GM19035 (cell line): ENCODE data around the gene MRRF.

Source experiments
- ATAC-seq: cut with Tn5 transposase; IDR thresholded peaks from one replicate; pipeline ENCODE4 v1.9.1; 2021; ENCODE audit not compliant: unreplicated experiment

The MRRF gene

GRCh38 chr9:122377241-122378164 is 112.8 kb downstream of the MRRF start:
- ATAC-seq: no peak

- no peak for ATAC-seq
These were observed 113.6 kb downstream of the MRRF start for GRCh38 chr9:122378236-122378635.

GRCh38 chr9:122379340-122379739 is 114.7 kb downstream of the MRRF start:
- no peak for ATAC-seq

- ATAC-seq: no peak
These were observed 115.6 kb downstream of the MRRF start for GRCh38 chr9:122380293-122380692.
